ENCODE data around the gene TIMMDC1.
A peak's percentile ranks its signal among the peaks of the same experiment; 100 is the strongest.
"Not testable (repeated sequence)": the region's sequence is repeated elsewhere in the genome, so short reads cannot be mapped to it uniquely, and the experiment has no call there.

TIMMDC1 gene

DNA sequence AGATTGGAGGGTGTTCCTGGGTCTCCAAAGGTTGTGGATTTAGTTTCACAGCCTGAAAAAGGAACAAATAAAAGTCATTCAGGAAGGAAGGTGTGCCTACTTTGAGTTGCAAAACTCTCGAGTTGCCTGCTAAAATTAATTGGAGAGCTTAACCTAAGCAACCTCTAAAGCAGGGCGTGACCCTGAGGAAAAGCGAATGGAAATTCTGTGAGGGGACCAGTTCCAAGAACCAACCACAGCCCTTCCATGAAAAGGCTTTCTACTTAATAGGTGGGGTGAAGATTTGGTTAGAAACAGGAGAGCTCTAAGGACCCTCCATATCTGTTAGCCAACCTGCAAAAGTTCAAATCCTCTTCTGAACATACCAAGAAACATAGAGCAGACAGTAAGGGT lies 59.5 kb downstream of the TIMMDC1 start:
- DNase-seq: no peak

DNA sequence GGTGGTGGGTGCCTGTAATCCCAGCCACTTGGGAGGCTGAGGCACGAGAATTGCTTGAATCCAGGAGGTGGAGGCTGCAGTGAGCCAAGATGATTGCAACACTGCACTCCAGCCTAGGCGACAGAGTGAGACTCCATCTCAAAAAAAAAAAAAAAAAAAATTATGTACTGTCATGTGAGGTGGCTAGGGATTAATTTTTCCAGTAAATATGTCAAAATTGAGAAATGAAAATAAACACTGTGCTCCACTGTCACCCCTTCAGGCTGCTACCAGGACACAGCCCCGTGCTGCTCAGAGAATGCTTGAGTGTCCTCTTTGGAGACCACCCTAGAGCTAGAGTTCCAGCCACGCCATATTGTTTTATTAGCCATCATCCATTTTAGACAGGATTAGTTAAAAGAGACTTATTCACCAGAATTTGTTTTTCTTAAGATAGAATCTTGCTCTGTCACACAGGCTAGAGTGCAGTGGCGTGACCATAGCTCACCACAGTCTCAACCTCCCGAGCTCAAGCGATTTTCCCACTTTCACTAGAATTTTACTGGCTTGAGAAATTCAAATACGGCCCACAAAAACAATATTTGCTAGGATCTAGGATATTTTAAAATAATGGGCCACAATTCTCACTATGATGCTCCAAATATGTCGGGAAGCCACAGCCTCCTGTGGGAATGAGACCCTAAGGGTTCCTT lies 60.4 kb downstream of the TIMMDC1 start:
- DNase-seq: no peak

DNA sequence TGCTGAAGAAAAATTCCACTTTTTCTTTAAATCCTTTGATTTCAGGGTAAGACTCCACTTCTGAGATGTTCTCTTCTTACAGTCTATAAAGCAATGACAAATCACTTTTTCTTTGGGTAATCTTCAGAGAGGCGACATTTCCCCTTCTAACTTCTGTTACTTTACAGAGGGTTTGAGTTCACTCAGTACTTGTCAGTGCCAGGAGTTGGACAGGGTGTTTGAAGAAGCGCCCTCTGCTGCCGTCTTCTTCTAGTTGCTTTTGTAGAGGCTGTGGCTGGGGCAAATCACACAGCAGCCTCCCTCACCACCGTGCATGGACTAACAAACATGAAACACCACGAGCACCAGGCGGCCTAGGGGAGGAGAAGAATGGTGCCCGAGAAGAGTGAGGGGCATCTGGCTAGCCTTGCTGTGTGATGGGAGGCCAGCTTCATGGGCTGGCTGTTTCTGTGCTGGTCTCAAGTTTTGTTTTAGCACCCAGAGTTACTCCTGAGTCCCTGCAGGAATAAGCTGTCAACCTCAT lies 61.2 kb downstream of the TIMMDC1 start, which contains the start of gene CD80:
TSS of gene CD80 (minus strand) at position 174 of the 523 bp plus-strand sequence. CDS start 1,886 bp downstream, outside the sequence.
- DNase-seq: peak; percentile 40

DNA sequence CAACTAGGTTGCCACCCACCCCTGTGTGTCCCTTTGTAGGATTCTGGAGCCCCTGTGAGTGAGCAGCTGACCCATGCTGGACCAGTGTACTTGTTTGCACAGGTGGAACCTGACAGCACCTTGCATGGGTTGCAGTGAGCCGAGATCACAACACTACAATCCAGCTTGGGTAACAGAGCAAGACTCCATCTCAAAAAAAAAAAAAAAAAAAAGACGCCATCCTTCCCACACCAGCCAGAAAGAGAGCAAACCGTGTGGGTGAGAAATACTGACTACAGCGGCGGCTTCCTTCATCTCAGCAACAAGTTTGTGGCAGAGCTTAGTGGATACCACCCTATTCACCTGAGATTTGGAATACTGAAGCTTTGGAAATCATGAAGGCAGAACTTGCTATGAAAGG lies 61.8 kb downstream of the TIMMDC1 start:
- DNase-seq: no peak

DNA sequence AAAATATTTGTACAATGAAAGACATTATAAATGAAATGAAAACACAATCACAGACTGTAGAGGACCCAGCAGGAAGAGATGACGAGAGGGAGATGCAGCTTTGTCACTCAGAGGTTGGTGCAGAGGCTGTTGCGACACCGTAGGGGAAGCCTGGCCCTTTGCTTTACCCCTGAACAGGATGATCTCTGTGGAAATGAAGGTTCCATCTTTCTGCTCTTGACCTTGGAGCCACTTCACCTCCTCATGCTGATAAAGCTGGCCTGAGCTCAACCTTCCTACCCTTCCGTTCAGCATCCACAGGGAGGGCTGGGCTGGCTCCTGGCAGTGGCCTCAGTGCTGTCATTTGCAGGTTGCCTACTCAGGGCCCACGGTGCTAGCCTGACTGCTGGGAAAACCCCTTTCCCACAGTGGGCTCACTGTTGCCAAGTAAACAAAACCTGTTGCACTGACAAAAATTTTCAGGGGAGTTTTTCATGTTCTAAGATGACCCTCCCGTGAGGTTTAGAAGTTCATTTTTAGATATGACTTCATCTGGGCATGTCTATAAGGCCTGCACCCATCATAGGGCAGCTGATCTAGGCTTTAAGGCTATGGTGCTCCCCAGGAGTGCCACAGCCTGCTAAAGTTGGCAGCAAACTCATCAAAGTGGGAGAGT lies 64.1 kb downstream of the TIMMDC1 start:
- DNase-seq: no peak

DNA sequence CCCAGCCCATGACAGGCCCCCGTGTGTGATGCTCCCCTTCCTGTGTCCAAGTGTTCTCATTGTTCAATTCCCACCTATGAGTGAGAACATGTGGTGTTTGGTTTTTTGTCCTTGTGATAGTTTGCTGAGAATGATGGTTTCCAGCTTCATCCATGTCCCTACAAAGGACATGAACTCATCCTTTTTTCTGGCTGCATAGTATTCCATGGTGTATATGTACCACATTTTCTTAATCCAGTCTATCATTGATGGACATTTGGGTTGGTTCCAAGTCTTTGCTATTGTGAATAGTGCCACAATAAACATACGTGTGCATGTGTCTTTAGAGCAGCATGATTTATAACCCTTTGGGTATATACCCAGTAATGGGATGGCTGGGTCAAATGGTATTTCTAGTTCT lies 65.0 kb downstream of the TIMMDC1 start:
- DNase-seq: not testable (repeated sequence)

DNA sequence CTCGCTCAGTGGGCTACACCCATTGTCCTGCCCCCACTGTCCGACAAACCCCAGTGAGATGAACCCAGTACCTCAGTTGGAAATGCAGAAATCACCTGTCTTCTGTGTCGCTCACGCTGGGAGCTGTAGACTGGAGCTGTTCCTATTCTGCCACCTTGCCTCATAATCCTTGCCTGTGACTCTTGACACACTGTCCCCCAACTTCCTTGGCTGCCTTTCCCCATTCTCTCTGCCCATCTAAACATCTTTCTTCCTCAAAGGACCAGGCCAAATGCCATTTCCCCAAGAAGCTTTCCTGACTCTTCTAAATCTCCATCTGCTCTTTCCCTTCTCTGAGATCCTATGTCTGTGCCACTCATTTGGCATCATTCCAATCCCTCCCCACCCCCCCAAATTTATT lies 70.8 kb downstream of the TIMMDC1 start:
- no peak for DNase-seq

DNA sequence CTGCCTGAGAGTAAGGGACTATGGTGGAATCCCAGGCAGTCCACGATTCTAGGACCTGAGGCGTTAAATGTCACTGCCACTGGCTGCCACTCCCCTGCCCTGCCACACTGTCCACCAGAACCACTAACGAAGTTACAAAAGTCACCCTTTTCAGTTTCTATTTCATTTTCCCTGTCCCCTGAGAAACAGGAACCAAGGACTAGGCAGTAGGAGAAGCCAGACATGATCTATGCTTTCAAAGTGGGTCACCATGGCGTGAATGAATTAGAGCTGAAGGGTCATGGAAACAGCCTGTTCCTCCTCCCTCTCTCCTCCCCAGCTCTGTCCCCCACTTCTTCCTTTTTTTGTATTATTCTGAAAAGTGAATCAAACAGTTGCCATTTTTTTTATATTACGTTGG lies 71.9 kb downstream of the TIMMDC1 start:
- no peak for DNase-seq

DNA sequence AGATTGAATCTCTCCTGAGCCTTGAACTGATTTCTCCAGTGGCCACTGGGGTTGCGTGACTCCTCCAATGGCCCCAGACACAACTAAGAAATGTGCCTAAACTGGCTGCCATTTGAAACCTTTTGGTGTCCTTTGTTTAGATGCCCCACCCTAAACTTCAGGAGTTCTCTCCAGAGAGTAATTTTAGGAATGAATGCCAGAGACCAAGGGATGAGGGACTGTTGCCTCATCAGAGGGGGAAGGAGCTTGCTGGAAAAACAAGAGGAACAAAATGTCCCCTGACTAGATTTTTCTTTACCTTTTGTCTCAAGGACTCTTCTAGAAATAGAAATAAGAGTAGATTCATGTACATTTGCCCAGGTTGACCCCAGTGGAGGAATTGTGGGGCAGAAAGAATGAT lies 72.9 kb downstream of the TIMMDC1 start:
- no peak for DNase-seq

DNA sequence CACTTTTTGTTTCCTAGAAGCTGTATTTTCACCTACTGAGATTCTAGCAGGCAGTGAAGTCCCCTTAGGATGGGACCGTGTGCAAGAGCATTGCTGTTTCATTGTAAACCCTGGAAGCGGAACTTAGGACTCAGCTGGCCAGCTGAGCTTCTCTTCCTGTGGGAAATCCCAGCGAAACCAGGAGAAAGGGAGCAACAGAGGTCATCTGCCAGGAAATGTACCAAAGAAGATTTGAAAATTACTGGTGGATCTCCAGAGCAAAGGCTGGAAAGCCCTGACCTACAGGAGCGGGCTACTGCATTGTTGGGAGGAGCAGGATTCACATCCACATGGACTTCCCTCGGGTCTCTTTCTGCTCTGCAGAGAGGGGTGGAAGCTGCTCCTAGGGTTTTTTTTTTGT lies 73.3 kb downstream of the TIMMDC1 start:
- DNase-seq: no peak
